MV-4-11 (cell line): Measurements from ENCODE around the gene LEAP2.
A peak's percentile ranks its signal among the peaks of the same experiment; 100 is the strongest.

Experiments used
- DNase-seq: peaks from one replicate; lab custom pipeline; 2025; lab: John Stamatoyannopoulos, UW

The LEAP2 gene

GRCh38 chr5:132877938-132878337 is 4.5 kb downstream of the LEAP2 start:
- DNase-seq, result no peak

DNA sequence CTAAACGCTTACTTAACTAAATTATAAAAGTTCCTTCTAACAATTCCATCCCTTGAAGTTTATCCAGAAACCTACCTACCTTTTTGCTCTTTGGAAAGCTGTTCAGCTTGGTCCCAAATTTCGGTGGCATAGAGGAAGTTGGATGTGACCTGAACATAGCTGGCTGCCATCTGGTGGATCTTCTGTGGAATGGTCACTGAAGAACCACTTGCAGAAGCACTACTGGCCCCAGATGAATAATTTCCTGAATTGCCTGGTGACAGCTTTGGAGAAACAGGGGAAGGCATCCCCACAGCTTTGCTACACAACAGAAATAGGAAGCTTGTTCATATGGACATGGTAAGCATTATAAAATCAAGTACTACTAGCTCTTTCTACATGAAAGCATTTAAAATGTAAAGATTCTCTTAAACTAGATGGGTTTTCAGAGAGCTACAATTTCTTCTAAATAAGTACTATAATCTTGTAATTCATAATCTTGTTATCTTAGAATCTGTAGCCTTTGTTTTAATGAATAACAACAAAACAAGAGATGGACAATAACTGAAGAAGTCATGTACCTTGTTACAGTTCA is 9.9 kb downstream of the LEAP2 start:
- peak; percentile 82 for DNase-seq

DNA sequence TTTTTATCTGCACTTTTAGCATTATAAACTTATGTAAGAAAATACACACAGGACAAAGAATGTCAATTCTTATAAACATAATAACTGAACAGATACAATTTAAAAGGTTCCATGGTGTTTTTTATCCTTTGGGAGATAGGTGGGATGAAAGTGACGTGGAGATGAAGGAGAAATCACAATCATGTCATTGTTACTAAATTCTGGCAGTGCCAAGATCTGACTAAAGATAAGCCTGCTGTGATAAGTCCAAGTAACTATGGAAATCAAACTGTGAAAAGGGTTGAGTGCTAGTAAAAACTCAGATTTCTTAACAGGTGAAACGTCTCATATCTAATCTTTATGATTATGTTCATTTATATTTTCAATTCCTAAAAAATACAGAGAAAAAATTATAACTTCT is 11.1 kb downstream of the LEAP2 start:
- no peak for DNase-seq

DNA sequence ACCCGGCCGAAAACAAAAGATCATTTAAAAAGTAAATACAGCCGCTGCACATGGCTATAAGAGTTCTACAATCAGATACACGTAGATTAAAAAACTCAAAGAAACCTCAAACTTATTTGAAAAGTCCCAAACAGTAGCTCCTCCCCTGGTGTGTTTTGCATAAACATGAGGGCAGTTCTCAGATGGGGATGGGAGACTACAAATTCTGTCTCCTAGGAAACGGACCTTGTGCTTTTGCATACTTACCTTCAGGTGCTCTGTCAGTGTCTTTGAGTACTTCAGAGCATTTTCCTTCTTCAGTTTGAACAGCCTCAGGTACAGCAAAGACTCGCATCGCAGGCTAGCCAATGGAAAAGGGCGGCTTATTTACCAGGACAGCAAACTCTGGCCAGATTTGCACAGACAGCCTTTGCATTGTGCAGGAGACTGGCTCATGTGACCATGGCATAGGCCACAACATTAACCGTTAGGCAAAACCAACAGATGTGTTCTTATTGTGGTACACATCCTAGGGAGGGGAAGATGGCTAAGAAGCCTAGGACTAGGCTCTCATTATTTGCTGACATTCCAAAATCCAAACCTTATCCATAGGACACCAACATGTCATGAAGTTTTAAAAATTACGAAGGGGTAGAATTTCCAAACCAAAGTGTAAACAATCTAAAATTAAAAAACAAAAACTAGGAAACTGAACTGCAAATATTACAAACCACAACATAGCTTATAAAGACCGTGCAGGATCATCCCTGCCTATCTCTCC is 12.8 kb downstream of the LEAP2 start:
- DNase-seq, result no peak

GRCh38 chr5:132887283-132887682 is 13.8 kb downstream of the LEAP2 start:
- no peak for DNase-seq

DNA sequence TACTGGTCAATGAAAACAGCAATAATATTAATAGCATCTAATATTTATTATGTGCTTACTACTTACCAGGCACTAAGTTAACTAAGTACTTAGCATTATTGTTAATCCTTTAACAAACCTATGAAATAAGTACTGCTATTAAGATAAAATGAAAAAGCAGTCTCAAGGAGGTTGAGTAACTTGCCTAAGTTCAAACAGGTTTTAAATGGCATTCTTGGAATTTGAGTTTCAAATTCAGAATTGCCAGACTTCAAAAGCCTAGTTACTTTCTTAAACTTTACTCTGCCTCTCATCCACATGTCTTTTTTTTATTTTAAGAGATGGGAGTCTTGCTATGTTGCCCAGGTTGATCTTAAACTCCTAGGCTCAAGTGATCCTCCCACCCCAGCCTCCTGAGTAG is 16.0 kb downstream of the LEAP2 start:
- no peak for DNase-seq

DNA sequence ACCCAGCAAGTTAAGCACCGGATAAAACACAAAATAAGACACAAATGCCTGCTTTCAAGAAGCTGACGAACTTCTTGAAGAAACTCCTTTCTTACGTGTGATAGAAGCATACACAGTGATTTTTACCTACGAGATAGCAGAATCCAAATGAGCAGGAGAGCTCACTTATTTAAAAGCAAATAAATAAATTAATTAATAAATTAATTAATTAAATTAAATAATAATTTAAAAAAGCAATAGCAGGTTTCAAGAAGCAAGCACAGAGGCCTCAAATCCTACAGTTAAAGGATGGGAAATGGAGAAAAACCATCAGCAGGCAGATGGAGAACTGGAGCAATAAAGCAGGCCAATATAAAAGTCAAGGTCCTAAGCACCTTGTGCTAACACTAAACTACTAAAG is 17.3 kb downstream of the LEAP2 start:
- DNase-seq, result no peak

DNA sequence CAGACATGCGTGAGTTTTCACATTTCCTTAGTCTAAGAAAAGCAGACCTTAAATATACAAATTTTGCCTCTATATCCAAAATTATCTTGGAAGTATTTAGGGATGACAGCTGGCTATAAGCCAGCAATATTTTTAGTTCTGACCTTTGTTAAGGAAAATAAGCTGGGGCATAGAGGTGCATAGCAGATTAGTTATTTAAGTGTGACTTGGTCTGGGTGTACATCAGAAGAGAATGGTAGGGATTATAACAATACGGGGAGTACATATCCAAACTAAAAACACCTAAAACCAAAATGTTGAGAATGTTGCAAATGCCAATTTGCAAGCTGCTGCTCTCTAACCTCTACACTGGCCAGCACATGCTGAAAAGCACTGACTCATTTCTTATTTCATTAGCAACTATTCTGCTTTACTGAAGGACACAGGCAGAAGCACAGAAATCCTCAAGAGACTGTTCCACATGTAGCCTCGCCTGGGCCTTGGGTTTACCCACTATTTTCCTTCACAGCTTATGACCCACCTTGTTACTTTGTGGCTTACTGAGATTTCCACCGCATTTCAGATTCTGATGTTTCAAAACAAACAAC is 22.3 kb downstream of the LEAP2 start:
- no peak for DNase-seq

GRCh38 chr5:132896685-132897084 is 23.2 kb downstream of the LEAP2 start:
- DNase-seq, result no peak

DNA sequence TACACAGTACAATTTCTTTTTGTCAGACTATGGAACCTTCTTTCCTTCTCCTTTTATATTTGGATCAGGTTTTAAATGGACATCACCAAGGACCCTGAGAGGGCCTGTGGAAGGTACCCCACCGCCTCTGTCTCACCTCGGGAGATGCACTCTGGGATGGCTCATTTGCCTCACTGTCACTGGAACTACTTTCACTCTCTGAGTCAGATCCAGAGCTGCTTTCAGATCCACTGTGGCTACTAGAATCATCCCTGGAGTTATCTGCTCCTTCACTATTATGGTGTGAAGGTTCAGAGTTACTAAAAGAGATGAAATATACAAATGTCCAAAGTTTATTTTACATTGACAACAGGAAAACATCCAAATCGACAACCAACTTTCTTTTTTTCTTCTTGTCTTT is 24.6 kb downstream of the LEAP2 start:
- DNase-seq, result no peak

DNA sequence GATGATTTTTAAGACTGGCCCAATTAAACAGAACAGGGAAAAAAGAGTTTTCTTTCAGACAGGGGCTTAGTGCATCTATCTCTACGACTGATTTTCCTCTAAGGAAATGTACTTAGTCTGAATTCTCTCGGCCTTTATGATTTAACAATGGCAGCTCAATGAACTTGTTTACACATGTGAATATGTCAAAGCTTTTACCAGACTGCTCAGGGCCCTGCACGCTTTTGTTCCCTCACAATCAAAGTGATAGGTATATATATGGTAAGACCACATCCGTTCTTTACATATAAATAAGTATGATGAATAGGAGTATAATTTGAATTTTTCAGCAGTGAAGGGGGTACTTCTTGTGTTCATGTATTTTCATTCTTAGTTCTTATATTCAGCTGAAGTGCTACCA is 27.6 kb downstream of the LEAP2 start:
- no peak for DNase-seq

DNA sequence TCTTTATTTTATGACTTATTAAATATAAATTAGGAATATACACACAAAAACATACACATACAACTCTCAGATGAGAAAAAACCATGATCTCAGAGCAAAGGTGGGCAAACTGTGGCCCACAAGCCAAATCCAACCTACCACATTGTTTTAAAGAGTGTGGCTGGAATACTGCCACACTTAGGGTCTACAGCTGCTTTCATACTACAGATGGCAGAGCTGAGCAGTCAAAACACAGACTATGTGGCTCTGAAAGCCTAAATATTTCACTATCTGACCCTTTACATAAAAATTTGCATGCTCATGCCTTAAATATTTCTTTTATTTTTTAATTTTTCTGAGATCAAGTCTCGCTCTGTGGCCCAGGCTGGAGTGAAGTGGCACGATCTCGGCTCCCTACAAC is 28.3 kb downstream of the LEAP2 start:
- no peak for DNase-seq

DNA sequence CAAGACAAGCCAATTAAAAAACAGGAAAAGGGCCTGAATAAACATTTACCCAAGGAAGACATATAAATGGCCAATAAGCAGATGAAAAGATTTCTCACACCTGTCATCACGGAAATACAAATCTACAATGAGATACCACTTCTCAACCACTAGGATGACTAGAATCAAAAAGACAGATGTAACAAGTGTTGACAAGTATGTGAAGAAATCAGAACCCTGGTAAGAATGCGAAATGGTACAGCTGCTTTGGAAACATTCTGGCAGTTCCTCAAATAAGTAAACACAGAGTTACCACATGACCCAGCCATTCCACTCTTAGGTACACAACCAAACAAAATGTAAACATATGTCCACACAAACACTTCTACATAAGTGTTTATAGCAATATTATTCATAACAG is 32.5 kb downstream of the LEAP2 start:
- peak; percentile 36 for DNase-seq

DNA sequence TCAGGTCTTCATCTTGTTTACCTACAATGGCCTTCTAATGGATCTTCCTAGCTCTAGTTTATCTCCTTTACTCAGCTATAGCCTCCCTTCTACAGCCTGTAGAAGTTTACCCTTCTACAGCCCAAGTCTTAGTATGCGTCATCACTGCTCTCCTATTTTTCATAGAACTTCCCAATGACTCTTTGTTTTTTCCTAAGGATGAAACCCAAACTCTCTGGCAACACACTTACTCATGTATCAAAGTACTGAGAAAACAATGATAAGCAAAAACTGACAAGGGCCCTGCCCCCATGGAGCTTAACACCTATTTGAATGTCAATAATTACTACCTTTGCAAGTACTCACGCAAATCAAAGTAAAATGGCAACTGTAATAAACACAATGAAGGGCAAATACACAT is 33.7 kb downstream of the LEAP2 start:
- no peak for DNase-seq

DNA sequence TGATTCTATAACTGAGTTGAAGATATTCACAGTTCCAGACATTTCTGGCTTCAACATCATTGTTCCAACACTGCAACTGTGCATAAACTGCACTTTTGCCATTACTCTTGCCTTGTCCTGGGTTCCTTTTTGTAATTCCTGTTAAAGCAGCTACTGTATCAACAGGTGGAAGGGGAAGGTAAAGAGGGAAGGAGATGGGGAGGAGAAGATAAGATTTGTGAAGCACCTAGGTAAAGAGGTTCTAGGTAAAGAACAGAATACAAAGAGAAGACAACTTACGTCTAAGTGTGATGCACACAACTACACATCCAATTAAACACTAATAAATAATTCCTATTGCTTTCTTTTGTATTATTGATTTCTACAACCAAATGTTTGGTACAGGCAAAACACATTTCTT is 36.2 kb downstream of the LEAP2 start:
- DNase-seq, result no peak

DNA sequence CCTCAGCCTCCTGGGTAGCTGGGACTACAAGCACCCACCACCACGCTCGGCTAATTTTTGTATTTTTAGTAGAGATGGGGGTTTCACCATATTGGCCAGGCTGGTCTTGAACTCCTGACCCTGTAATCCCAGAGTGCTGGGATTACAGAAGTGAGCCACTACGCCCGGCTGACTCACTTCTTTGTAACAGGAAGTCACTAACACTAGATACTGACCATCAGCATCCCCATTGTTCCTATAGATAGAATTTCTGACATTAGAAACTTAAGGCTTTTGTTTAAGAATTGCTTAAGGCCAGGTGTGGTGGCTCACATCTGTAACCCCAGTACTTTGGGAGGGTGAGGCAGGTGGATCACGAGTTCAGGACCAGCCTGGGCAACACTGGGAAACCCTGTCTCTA is 42.2 kb downstream of the LEAP2 start:
- peak; percentile 87 for DNase-seq

DNA sequence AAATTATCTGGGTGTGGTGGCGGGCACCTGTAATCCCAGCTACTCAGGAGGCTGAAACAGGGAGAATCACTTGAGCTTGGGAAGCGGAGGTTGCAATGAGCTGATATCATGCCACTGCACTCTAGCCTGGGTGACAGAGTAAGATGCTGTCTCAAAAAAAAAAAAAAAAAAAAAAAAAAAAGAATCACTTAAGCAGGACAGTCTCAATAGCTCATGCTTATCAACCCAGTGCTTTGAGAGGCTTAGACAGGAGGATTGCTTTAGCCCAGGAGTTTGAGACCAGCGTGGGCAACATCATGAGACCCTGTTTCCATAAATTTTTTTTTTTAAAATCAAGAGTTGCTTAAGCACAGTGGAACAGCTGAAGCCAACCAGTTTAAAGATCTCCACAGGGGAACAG is 42.6 kb downstream of the LEAP2 start:
- no peak for DNase-seq
